GM19238 (cell line): ENCODE results near the gene EEF1AKMT3.
"Not testable (repeated sequence)": the region's sequence is repeated elsewhere in the genome, so short reads cannot be mapped to it uniquely, and the experiment has no call there.

Experiments
- DNase-seq: peaks from one replicate; pipeline ENCODE4 v3.0.0; 2011; ENCODE audit warnings: low spot score; ENCODE audit not compliant: insufficient read length

EEF1AKMT3 gene

DNA sequence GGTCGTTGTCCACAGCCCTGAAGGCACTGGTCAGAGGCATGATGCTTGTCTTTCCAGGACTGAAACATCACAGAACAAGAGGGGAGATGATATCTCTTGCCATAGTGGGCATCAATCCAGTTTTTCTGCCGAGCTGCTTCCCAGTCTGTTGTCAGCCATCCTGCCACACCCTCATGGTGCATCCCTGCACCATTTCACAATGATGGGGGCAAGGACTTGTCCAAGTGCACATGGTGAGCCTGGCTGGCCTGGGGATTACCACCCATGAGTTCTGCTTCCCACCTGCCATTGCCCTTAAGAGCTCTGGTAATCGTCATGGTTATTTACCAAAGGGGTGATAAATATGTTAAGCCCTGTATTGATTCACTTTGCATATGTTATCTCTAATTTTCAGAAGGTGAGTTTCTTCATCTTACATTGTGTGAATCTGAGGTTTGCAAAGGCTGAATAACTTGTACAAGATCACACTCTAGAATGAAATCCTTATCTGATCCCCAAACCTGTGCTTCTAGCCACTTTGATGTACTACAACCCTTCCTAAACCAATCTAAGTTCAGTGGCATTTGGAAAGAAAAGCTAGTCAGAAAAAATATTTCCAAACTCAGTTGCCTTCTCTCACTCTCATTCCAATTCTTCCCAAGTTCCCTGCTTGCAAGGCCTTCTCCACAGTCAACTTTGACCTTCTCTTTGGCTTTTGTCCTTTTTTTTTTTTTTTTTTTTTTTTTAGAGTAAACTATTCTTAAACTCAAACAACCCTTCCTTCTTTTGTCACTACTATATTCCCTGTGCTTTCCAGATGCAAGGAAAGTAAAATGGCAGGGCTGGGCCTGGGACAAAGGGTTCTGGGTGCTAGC lies 43.8 kb downstream of the EEF1AKMT3 start:
- DNase-seq, result no peak

DNA sequence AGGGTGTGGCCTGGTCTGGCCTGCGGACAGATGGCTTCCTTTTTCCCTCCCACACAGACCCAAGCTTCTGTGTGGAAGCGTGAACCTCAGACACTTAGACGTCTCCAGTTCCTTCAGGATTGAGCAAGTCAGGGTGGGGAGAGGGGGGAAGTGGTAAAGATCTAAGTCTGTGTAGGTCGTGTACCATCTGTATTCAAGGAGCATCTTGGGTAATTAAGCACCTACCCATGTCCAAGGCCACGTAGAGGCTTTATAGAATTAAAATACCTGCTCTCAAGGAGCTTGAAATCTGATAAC lies 44.4 kb downstream of the EEF1AKMT3 start:
- no peak for DNase-seq

DNA sequence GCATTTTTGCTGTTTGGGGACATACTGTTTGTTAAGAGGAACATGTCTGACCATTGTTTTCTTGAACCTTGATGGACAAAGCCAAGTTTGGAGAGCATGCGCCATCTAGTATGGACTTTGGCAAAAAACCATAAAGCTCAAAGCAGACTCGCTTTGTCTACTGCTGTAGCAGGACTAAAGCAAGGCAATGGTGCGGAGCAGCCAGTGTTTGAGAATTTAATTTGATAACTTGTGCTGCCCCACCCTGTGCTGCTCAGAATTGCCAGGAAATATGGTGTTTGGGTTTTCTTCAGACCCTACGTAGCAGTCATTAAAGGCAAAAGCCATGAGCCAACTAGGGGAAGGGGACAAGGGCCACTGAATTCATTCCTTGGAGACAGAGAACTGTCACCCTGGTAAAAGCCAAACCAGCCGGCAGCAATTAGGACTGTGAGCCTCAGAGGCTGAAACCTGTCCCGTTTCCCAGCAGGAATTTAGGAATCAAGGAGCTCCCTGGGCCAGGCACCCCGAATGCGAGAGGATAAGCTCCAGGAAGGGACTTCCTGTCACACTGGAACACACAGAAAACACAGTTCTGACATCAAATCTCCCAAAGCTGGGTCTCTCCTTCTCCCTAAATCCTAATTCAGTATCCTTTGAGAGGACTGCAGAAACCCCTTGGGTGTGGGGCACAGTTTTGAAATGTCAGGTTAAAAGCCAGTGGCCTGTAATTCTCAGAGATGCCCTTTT lies 45.0 kb downstream of the EEF1AKMT3 start:
- no peak for DNase-seq

DNA sequence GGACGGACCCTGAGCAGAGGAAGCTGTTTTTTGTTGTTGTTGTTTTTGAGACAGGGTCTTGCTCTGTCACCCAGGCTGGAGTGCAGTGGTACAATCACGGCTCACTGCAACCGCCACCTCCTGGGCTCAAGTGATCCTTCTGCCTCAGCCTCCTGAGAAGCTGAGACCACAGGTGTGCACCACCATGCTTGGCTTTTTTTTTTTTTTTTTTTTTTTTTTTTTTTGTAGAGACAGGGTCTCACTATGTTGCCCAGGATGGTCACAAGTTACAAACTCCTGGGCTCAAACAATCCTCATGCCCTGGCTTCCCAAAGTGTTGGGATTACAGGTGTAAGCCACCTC lies 45.5 kb downstream of the EEF1AKMT3 start:
- not testable (repeated sequence) for DNase-seq

DNA sequence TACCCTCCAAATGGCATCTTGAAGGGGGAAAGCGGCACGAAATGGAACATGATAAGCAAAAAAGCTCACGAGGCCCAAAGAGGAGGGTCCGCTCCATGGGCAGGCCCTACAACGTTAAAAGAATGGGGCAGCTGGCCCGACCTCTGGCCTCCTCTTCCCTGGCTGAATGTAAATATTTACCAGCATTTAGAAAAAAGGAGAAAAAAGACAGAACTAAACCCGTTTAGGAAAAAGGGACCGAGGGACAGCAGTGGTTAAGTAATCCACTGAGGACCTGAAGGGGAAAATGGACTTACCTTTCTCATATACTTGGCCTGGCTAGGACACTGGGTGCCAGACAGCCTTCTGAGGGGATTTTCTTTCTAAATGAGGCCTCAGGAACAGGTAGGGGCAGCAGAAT lies 47.7 kb downstream of the EEF1AKMT3 start:
- DNase-seq, result not testable (repeated sequence)

DNA sequence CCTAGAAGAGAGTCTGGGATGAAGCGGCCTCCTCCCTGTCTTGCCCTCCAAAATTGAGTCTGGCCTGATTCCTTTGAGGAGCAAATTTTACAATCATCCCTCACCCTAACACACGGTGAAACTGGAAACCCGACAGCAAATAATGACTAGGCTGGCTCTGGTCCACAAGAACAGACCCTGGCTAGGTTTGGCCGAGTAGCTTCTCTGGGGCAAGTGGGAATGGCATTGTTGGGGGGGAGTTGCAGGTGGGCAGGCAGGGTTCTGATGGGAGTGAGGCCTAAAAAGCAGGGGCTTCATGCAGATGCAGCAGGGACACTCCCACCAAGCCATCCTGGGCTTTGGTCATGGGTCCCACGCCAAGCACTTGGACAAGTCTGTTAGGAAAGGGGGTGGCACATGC lies 48.6 kb downstream of the EEF1AKMT3 start:
- DNase-seq, result not testable (repeated sequence)

DNA sequence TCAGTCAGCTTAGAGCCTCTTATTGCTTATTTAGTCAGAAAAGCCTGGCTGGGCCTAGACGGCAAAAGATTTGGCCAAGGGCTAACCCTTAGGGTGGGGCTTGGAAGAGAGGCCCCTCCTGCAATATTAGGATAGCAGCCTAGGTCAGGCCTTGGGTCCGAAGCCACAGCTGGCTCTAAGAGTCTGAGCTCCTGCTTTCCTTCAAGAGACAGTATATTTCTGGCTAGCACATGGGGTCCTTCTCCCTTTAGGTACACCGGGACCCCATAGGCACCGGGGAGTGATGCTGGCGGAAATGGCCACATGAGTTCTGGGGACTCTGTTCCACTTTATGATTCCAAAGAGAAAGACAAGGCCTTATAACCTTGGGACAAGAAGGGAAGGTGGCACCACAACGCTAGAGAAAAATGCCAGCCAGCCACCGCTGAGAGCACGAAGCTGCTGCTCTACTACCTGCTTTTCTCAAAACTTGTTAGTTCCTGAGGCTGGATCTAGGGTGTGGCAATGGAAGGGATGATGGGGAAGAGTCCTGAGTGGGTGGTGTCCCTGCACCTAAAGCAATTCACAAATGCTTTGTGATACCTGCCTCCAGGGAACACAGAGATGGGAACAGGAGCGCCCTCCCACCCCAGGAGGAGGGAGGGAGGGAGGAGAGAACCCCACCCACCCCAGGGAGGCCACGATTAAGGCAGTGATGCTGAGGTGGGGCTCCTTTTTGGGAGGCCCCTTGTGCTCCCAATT lies 49.2 kb downstream of the EEF1AKMT3 start:
- DNase-seq, result no peak

DNA sequence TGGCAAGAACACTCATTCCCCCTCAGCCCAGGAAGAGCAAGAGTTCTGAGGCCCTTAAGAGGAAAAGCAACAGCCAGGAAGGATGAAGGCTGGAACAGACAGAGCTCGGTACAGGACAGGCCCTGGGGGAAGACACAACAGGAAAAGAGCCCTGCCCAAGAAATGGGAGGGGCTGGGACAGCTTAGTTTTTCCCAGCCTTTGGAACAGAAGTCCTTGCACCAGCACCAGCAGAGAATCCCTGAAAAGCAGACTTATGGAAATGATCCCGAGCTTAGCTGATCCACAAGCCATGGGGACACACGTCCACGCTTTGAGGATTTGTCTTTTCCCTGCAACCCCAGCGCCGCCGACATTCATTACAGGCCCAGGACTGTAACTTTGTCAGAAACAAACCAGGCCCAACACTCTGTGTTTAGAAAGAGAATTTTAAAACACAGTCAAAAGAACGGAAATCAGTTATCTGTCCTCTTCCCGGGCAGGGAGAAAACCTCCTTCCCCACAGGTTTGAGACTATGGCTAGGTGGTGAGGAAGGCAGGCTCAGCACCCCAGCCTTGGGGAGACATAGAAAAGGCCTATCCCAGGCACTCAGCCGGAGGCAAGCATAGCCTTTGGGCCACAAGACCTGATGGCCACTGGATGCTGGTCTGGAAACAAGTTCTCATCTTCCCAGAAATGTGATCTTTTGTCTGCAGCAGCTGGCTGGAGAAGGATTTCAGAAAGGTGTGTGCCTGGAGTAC lies 50.1 kb downstream of the EEF1AKMT3 start:
- DNase-seq, result no peak

DNA sequence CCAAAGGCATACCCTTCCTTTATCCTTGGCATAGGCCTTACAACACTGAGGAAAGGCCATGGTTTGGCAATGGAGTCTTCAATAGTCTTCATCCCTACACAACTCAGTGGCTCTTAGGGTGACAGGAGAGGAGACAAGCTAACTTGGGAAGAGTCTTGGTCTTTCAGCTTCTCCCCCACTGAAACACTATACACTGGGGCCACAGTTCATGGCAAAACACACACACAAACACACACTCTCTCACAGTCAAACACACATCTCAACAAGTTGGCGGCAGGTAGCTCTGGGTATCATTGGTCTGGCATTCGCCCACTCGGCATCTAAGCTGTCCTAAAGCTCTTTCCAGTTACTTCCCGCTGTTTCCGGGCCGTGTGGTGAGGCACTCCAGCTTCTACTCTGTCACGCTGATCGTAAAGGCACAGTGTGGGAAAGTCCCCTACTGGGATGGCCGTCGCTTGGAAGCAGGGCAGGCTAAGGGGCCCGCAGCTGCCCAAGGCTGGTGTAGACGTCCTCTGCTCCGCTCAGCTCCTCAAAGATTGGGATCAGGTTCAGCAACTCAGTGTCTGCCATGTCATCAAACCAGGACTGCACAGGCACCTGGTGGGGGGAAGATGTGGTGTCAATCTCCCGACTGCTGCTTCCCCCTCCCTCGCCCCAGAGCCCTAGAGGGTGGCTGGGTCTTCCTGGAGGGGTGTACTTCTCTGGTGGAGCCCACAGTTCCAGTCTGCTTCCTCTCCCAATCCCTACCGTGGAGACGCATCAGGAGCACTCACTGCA lies 50.9 kb downstream of the EEF1AKMT3 start:
- DNase-seq, result no peak

DNA sequence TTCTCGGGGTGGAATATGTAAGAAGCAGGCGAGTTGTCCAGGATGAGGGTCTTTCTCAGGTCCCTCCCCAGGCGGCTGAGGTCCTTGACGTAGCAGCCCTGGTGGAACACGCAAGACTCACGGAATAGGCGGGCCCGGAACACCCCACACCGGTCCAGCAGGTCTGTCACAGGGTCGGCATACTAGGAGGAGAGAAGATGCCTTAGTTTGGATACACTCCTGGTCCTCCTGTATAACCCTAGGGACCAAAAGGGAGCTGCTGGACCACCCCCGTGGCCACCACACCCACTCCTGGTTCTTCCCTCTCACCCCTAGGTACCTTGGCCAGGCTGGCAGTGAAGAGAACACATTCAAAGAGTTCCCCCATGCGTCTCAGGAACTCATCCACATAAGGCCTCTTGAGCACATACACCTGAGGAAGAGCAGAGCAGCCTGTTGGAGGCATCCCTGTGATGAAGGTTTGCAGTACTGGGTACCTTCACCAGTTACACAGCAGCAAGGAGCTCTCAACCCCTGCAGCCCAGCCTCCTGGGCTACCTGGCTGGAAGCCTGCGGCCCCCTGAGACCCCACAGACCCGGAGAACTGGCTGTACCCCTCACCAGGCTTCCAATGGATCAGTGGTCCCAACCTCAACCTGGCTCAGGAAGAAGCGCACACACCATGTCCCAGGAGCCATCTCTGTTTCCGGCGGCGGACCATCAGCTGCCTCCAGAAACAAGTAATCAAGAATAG lies 51.7 kb downstream of the EEF1AKMT3 start:
- DNase-seq, result no peak

DNA sequence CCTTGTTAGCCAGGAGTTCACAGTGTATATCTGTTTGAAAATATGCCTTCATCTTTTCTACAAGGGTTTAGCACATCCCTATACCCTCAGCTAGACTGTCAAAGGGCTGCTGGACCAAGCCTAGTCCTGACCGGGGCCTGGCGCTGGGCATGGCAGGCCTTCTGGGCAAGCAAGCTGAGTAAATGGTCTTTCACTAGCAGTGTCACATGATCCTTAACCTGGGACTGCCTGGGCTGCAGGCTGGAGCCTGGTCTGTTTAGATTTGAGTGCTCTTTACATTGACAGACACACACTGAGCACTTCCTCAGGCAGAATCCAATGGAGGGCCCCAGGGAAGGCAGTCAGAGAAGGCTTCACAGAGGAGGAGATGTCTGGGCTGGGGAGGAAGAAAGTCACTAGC lies 53.0 kb downstream of the EEF1AKMT3 start:
- DNase-seq, result no peak

DNA sequence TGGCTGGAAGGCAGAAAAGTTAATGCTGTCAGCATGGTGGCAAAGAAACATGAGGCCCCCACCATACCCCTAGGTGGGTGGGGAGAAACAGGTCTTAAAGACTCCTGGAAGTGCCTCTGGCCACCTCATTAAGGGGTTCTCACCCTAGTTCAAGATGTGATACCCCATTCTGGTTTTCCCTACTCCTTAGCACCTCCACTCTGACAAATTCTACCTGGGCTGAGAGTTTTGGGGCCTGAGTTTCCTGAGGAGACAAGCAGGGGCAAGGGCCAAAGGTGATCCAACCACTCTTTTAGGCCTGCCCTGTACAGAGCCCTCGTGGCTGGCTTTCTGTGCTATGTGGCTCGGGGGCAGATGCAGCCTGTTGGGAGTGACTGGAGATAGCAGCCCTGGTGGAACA lies 54.0 kb downstream of the EEF1AKMT3 start:
- no peak for DNase-seq

DNA sequence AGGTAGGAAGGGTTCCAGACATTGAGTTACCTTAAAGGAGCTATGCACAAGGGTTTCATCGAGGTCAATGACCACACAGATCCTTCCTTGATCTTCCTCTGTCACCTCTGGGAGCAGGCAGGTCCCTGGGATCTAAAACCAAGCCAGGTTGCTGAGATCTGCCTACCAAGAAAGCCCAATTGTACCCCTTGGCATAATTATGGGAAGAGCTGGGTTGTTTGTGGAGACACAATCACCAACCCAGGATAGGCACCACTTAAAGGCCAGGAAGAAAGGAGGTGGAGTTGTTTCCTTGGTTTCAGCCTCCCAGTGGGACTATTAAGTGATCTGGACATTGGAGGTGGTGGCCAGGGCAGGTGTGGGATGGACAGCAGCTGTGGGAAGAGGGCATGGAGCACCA lies 54.6 kb downstream of the EEF1AKMT3 start:
- no peak for DNase-seq

DNA sequence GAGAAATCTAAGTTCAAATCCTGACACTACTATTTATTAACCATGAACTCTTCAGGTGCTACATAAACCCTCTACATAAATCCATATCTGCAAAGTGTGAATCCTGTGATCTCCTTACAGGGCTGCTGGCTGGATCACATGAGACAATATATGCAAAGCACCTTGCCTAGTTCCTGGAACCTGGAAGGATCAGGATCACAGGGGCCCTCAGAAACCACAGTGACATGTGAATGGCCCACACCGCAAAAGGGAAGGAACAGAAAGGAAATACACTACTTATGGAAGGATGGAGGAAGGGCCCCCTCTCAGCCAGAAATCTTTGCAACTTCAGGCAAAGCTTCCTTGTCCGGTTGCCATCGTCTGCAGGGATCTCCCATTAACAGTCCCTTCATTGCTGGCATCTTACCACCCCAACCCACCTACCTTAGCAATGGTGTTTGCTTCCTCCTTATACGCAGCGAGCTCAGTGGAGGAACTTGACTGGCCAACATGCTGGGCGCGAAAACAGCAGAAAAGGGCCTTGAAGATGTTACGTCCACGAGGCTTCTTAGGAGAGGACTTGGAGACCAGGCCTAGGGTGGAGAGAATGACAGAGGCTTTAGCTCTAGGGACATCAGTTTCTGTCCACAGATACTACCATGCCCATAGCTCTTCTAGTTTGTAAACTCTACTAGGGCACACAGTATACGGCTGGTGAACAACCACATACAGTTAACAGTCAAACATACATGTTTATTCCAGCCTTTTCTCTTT lies 56.8 kb downstream of the EEF1AKMT3 start:
- no peak for DNase-seq

DNA sequence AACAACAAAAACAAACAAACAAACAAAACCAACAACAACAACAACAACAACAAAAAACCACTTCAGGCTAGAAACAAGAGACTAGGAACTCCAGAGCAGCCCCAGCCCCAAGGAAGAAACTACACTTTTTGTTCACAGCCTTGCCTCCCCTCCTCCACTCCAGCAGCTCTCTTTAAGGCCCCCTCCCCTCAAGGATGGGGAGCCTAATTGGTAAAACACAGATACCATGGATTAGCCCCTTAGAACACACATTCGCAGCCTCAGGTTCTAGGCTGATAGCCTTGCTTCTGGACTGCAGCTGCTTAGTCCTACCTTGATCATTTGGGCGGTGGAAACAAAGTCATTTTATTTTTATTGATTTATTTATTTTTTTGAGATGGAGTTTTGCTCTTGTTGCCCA lies 58.0 kb downstream of the EEF1AKMT3 start:
- no peak for DNase-seq
